ENCODE measurements around the gene IGSF21. TPM values are rescaled to one million over a fixed set of nuclear protein-coding genes. Genes with fewer than 3 reads are reported as not detected.

IGSF21 gene
- total RNA-seq, 1 donor from 2014 or later = 0.94 TPM

GRCh38 chr1:18201997-18202719, 94.6 kb downstream of the IGSF21 start:
- H3K4me3 Mint-ChIP-seq = no peak overlapping the region
- peaks cover 6% of the 10 kb centered on the region for H3K9me3 Mint-ChIP-seq
- peaks cover 59% of the 10 kb centered on the region for H3K27me3 Mint-ChIP-seq
- H3K4me1 Mint-ChIP-seq (ENCODE audit: unreplicated experiment) = no peaks in the 10 kb centered on the region
- DNase-seq (ENCODE audit: extremely low spot score, unreplicated experiment) = no peak
- H3K27ac Mint-ChIP-seq = no peak overlapping the region
- TF ChIP-seq, protein P1, sequence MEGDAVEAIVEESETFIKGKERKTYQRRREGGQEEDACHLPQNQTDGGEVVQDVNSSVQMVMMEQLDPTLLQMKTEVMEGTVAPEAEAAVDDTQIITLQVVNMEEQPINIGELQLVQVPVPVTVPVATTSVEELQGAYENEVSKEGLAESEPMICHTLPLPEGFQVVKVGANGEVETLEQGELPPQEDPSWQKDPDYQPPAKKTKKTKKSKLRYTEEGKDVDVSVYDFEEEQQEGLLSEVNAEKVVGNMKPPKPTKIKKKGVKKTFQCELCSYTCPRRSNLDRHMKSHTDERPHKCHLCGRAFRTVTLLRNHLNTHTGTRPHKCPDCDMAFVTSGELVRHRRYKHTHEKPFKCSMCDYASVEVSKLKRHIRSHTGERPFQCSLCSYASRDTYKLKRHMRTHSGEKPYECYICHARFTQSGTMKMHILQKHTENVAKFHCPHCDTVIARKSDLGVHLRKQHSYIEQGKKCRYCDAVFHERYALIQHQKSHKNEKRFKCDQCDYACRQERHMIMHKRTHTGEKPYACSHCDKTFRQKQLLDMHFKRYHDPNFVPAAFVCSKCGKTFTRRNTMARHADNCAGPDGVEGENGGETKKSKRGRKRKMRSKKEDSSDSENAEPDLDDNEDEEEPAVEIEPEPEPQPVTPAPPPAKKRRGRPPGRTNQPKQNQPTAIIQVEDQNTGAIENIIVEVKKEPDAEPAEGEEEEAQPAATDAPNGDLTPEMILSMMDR (conservative IDR thresholded peaks at IDR 0.05) = no peak
- no peaks in the 10 kb centered on the region for H3K36me3 Mint-ChIP-seq

GRCh38 chr1:18203645-18204044, 96.0 kb downstream of the IGSF21 start:
- no peak for DNase-seq (ENCODE audit: extremely low spot score, unreplicated experiment)
- H3K4me1 Mint-ChIP-seq (ENCODE audit: unreplicated experiment) = no peaks in the 10 kb centered on the region
- H3K36me3 Mint-ChIP-seq = no peaks in the 10 kb centered on the region
- no peak overlapping the region for H3K27ac Mint-ChIP-seq
- no peak overlapping the region for H3K4me3 Mint-ChIP-seq
- TF ChIP-seq, protein P1 (conservative IDR thresholded peaks at IDR 0.05) = no peak
- H3K9me3 Mint-ChIP-seq = peaks cover 6% of the 10 kb centered on the region
- peaks cover 49% of the 10 kb centered on the region for H3K27me3 Mint-ChIP-seq

DNA sequence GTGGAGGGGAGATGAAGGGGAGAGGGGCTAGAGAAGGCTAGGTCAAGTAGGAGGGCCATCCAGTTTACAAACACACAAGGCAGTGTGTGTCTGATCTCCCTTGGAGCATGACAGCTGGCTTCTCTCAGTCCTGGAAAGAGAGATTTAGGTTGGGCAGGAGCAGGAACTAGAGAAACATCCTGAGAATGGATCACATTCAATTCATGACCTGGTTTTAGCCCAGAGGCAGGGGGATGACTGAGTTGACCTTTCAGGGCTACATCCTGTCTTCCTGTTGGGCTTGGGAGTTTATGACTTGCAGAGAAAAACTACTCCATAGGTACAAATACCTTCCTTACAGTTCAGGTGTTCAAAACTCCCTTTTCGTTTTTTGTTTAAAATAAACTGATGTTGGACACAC, 97.0 kb downstream of the IGSF21 start:
- TF ChIP-seq, protein P1 (conservative IDR thresholded peaks at IDR 0.05) = no peak
- Mint-ChIP-seq H3K9me3 (peaks cover 6% of the 10 kb centered on the region), H3K4me1 (ENCODE audit: unreplicated experiment) (no peaks in the 10 kb centered on the region), H3K36me3 (no peaks in the 10 kb centered on the region), H3K27ac (no peak overlapping the region), H3K4me3 (no peak overlapping the region), H3K27me3 (peaks cover 45% of the 10 kb centered on the region)
- no peak for DNase-seq (ENCODE audit: extremely low spot score, unreplicated experiment)

DNA sequence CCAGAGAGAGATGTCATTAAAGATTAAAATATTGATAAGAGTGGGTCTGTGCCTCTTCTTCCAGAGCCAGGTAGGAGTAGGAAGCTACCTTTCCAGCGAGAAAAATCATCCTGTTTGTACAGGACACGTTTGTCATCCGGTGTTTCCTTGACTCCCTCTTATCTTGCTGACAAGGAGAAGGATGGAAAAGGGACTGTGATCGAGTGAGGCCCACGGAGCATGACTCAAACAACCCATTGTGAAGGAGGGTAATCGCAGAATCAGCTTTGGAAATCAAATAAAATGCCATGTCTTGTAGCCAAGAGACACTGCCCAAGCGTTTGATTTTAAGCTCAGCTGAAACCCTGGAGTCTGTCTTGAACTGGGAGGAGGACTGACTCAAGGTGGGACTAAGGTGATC, 97.7 kb downstream of the IGSF21 start:
- Mint-ChIP-seq H3K9me3 (peaks cover 6% of the 10 kb centered on the region), H3K4me1 (ENCODE audit: unreplicated experiment) (no peaks in the 10 kb centered on the region), H3K27ac (no peak overlapping the region), H3K36me3 (no peaks in the 10 kb centered on the region), H3K27me3 (peaks cover 38% of the 10 kb centered on the region), H3K4me3 (no peak overlapping the region)
- DNase-seq (ENCODE audit: extremely low spot score, unreplicated experiment) = no peak
- TF ChIP-seq, protein P1 (conservative IDR thresholded peaks at IDR 0.05) = no peak

DNA sequence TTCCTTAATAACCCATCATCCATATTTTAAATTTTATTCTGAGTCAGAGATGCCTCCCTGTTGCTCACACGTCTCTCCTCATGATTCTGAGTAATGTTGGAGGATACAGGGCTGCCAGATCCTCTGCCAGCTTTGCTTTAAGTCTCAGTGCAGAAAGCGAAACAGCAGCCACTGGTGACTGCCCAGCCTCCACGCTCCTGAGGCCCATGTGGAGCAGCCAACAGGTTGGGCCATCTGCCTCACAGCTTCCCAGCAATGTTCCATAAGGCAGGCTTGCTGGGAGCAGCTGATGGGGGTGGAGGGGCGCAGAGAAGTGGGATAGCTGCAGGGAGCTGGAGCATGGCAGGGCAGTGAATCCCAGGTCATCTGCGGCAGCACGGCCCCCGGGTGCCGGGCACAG, 104.2 kb downstream of the IGSF21 start:
- Mint-ChIP-seq H3K4me3 (no peak overlapping the region), H3K27ac (no peak overlapping the region), H3K36me3 (no peaks in the 10 kb centered on the region), H3K27me3 (peaks cover 26% of the 10 kb centered on the region), H3K9me3 (no peaks in the 10 kb centered on the region), H3K4me1 (ENCODE audit: unreplicated experiment) (no peaks in the 10 kb centered on the region)
- TF ChIP-seq, protein P1 (conservative IDR thresholded peaks at IDR 0.05) = no peak
- no peak for DNase-seq (ENCODE audit: extremely low spot score, unreplicated experiment)
